Neural crest cell (in vitro differentiated cells): ENCODE results near the gene GABRD. TPM values are rescaled to one million over a fixed set of nuclear protein-coding genes. Genes with fewer than 3 reads are reported as not detected.

ENCODE experiments used
- DNase-seq: peaks from one replicate; pipeline ENCODE4 v3.0.0; 2021; ENCODE audit warnings: low read depth, mixed read lengths, low spot score
- H3K27ac Mint-ChIP-seq: one replicate; pipeline ENCODE4 v1.8.0; 2021; ENCODE audit warnings: mild to moderate bottlenecking, mixed read lengths; ENCODE audit not compliant: unreplicated experiment
- H3K27me3 Mint-ChIP-seq: 2 replicates; pipeline ENCODE4 v1.8.0; 2021; ENCODE audit warnings: low read depth, mild to moderate bottlenecking, mixed read lengths
- H3K36me3 Mint-ChIP-seq: 2 replicates; pipeline ENCODE4 v1.8.0; 2021; ENCODE audit warnings: low read depth, mild to moderate bottlenecking, mixed read lengths
- H3K4me1 Mint-ChIP-seq: 2 replicates; pipeline ENCODE4 v1.8.0; 2021; ENCODE audit warnings: mixed read lengths
- H3K4me3 Mint-ChIP-seq: one replicate; pipeline ENCODE4 v1.8.0; 2021; ENCODE audit warnings: mild to moderate bottlenecking, mixed read lengths
- H3K9me3 Mint-ChIP-seq: 2 replicates; pipeline ENCODE4 v1.8.0; 2021; ENCODE audit warnings: mixed read lengths
- total RNA-seq: library from RNA; stranded (reverse); gene quantifications from 2 replicates; pipeline ENCODE4 v1.2.1, GENCODE V29; 2021
- TF ChIP-seq, protein P1 (sequence below): fragments of 200-600 bp; sonication (generic); conservative IDR thresholded peaks from 2 replicates; pipeline ENCODE4 v1.5.0; 2021; ENCODE audit warnings: antibody characterized with exemption, mild to moderate bottlenecking

The GABRD gene
- total RNA-seq, 1 donor from 2014 or later: 0.54 TPM

DNA sequence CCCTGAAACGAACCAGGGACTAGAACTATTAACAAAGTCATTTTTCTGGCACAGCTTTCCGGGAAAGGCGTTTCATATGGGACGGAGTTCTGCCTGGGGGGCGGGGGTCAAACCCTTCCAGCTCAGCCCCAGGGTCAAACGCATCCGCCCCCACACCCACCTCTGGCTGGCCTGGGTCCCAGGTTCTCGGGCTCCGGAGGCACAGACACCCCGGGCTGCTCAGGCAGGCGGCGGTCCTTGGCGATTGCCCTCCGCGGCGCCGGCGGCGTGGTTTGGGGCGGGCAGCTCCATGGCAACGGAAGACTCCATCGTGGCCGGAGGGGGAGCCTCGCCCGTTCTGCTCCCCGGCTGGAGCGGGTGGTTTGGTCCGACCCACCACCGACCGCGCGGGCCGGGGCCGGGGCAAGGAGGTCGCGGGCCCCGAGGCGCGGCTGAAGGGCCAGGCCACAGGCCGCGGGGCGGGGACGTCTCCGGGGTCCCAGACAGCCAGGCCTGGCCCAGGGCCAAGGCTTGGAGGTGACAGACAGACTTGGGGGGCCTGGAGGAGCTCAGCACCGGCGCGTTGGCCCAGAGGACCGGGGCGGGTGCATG, 15.5 kb upstream of the GABRD start, which contains the start of gene CFAP74:
TSS of gene CFAP74 (minus strand) at position 246 of the 591 bp plus-strand sequence. CDS start 12,830 bp downstream, outside the sequence.
- Mint-ChIP-seq H3K27me3 (peaks cover 8% of the 10 kb centered on the region), H3K4me3 (no peak within 1 kb of the TSS)
- DNase-seq: peak; percentile 85

DNA sequence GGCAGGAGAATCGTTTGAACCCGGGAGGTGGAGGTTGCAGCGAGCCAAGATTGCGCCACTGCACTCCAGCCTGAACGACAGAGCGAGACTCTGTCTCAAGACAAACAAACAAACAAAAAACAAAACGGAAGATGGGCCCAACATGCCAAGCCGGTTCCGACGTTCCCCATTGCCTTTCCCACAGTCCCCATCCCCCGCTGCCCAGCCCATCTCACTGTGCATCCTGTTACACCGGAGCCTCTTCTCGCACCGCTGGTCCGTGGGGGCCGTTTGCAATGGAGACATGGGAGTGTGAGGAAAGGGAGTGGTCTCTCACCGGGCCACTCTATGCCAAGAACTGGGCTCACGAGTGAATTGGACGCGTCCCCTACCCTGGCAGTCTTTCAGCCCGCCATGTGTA, 14.3 kb upstream of the GABRD start:
- no peak overlapping the region for H3K27ac Mint-ChIP-seq
- TF ChIP-seq, protein P1, sequence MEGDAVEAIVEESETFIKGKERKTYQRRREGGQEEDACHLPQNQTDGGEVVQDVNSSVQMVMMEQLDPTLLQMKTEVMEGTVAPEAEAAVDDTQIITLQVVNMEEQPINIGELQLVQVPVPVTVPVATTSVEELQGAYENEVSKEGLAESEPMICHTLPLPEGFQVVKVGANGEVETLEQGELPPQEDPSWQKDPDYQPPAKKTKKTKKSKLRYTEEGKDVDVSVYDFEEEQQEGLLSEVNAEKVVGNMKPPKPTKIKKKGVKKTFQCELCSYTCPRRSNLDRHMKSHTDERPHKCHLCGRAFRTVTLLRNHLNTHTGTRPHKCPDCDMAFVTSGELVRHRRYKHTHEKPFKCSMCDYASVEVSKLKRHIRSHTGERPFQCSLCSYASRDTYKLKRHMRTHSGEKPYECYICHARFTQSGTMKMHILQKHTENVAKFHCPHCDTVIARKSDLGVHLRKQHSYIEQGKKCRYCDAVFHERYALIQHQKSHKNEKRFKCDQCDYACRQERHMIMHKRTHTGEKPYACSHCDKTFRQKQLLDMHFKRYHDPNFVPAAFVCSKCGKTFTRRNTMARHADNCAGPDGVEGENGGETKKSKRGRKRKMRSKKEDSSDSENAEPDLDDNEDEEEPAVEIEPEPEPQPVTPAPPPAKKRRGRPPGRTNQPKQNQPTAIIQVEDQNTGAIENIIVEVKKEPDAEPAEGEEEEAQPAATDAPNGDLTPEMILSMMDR: no peak
- no peak for DNase-seq
- peaks cover 10% of the 10 kb centered on the region for H3K4me1 Mint-ChIP-seq
- H3K27me3 Mint-ChIP-seq: peaks cover 8% of the 10 kb centered on the region
- H3K9me3 Mint-ChIP-seq: no peaks in the 10 kb centered on the region
- H3K4me3 Mint-ChIP-seq: no peak overlapping the region
- no peaks in the 10 kb centered on the region for H3K36me3 Mint-ChIP-seq

More for the DNA sequence above, 15.5 kb upstream of the GABRD start, which contains the start of gene CFAP74:
- Mint-ChIP-seq H3K36me3 (no peaks in the 10 kb centered on the region), H3K9me3 (no peaks in the 10 kb centered on the region), H3K4me1 (peaks cover 15% of the 10 kb centered on the region), H3K27ac (no peak within 1 kb of the TSS)
- TF ChIP-seq, protein P1: no peak

DNA sequence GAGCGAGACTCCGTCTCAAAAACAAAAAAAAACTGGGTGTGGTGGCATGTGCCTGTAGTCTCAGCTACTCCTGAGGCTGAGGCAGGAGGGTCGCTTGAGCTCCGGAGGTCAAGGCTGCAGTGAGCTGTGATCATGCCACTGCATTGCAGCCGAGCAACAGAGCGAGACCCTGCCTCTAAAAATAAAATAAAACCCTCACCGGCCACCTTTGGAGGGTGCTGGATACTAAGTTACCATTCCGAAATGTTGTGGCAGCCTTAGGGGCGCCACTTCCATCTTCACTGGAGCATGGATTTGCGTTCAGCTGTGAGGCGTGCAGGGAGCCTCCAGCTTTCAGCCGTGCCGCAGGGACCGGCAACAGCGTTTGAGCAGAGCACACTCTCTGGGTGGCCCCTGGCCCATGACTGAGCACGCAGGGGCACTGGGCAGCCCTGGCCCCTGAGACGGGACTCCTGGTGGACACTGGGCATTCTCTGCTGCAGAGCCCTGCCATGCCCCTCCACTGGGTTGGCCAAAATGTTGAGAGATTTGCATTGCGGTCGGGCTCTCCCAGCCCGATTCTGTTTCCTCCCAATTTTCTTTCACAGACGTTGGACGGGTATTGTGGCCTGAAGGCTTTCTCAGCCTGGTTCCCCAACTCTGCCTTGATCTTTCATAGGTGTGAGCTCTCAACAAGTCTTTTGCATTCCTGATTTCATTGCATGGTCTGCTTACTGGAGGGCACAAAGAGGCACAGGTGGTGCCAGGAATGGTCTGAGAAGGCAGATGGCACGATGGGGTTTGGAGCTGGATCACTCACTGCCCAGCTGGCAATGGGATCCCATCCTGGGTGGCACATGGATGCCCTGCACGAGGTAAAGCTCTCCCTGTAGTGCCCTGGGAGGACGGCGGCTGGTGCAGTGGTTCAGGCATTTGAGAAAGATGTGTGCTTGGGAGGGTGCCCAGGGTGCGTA, 9.8 kb upstream of the GABRD start:
- H3K9me3 Mint-ChIP-seq: no peaks in the 10 kb centered on the region
- H3K36me3 Mint-ChIP-seq: no peaks in the 10 kb centered on the region
- H3K4me3 Mint-ChIP-seq: no peak overlapping the region
- peaks cover 21% of the 10 kb centered on the region for H3K27me3 Mint-ChIP-seq
- no peaks in the 10 kb centered on the region for H3K4me1 Mint-ChIP-seq
- DNase-seq: no peak
- H3K27ac Mint-ChIP-seq: no peak overlapping the region
- TF ChIP-seq, protein P1: no peak

DNA sequence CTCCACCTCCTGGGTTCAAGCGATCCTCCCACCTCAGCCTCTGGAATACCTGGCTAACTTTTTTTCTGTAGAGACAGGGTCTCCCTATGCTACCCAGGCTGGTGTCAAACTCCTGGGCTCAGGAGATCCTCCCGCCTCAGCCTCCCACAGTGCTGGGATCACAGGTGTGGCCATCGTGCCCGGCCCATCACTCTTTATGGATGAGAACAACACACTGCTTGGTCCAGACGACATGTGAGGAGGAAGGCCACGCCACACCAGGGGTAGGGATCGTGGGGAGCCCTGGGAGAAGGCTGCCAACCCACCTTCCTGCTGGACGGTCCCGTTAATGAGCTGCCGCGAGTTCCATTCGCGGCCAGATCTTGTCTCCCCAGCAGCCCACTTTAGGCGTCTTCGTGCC, 5.0 kb upstream of the GABRD start:
- TF ChIP-seq, protein P1: no peak
- peaks cover 4% of the 10 kb centered on the region for H3K4me1 Mint-ChIP-seq
- H3K36me3 Mint-ChIP-seq: no peaks in the 10 kb centered on the region
- no peak overlapping the region for H3K4me3 Mint-ChIP-seq
- peaks cover 54% of the 10 kb centered on the region for H3K27me3 Mint-ChIP-seq
- H3K27ac Mint-ChIP-seq: no peak overlapping the region
- H3K9me3 Mint-ChIP-seq: no peaks in the 10 kb centered on the region
- DNase-seq: no peak

DNA sequence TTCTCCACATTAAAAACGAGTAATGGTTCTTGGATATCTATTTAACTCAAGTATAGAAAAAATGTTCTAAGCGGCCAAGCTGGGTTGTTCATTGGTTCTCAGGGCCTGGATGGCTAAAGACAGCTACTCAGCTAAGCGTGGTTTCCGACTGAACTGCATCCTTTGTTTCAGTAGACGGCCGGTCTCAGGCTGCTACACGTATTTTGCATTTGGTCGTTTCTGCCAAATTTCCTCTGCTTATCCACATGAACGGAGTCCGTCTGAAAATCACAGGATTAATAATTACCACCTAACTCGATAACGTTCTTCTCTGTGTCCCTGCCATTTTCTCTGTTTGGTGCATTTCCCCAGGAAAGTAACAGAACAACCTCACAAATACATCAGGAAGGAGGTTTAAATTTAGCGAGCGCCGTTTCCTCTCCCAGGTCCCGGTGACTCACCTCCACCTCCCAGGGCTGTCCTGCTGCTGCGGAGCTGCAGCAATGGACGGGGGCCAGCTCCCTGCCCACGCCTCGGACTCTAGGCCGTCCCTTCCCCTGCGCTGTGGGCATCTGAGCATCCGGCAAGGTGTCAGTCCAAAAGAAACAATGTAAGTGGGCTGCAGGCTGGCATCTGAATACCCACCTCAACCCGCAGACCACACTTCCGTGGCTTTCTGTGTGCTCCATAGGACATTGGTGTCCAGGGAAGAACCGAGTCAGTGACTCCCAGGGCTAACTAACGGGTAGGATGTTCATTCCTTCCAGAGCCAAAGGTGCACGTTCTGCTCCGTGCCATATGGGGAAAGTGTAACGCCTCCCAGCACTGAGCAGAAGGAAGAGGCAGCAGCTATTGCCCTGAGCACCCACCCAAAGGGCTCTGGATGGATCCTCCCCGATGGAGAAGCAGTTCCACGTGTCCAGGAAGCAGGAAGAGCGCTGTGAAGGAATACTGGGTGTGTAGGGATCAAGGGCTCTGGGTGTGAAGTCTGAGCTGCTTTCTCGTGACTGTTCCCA, 4.1 kb upstream of the GABRD start:
- Mint-ChIP-seq H3K27me3 (peaks cover 58% of the 10 kb centered on the region), H3K9me3 (no peaks in the 10 kb centered on the region), H3K27ac (no peak overlapping the region), H3K4me1 (peaks cover 4% of the 10 kb centered on the region), H3K4me3 (no peak overlapping the region), H3K36me3 (no peaks in the 10 kb centered on the region)
- no peak for DNase-seq
- TF ChIP-seq, protein P1: no peak
